OCI-LY3 (cell line): Measurements from ENCODE around the gene NDUFS6.

Source experiments
- H2AFZ ChIP-seq: fragments of 200-600, 300-600 bp; shearing (Covaris generic); 2 replicates; pipeline ENCODE4 v1.6.0; 2014; ENCODE audit warnings: antibody characterized with exemption, low read depth, low read length
- H3K27ac ChIP-seq: fragments of 200-600, 300-600 bp; sonication (generic); 2 replicates; pipeline ENCODE4 v1.5.1; 2014; ENCODE audit warnings: mild to moderate bottlenecking, low read length, moderate library complexity, mixed read lengths
- H3K27me3 ChIP-seq: fragments of 200-600, 300-600 bp; sonication (generic); 2 replicates; pipeline ENCODE4 v1.6.1; 2014; ENCODE audit warnings: low read depth, low read length, mixed read lengths
- H3K36me3 ChIP-seq: fragments of 200-600, 300-600 bp; sonication (generic); replicated peaks from 2 replicates; pipeline ENCODE3; 2014; ENCODE audit warnings: low read depth, low read length, mixed read lengths
- H3K4me1 ChIP-seq: fragments of 300-600, 200-600 bp; sonication (generic); 2 replicates; pipeline ENCODE4 v1.6.1; 2014; ENCODE audit warnings: low read length, mixed read lengths
- H3K4me2 ChIP-seq: fragments of 200-600, 300-600 bp; sonication (generic); 2 replicates; pipeline ENCODE4 v1.6.1; 2014; ENCODE audit warnings: low read length, mixed read lengths
- H3K4me3 ChIP-seq: fragments of 300-600, 200-600 bp; sonication (generic); 2 replicates; pipeline ENCODE4 v1.5.1; 2014; ENCODE audit warnings: antibody characterized with exemption, mild to moderate bottlenecking, low read length, moderate library complexity
- H3K79me2 ChIP-seq: fragments of 300-600, 200-600 bp; shearing (Covaris generic); 2 replicates; pipeline ENCODE4 v1.6.1; 2014; ENCODE audit warnings: mild to moderate bottlenecking, low read length, mixed read lengths
- H3K9ac ChIP-seq: fragments of 300-600, 200-600 bp; shearing (Covaris generic); 2 replicates; pipeline ENCODE4 v1.6.0; 2014; ENCODE audit warnings: mild to moderate bottlenecking, low read length, moderate library complexity
- H3K9me3 ChIP-seq: fragments of 200-600, 300-600 bp; shearing (Covaris generic); 2 replicates; pipeline ENCODE4 v1.6.1; 2014; ENCODE audit warnings: low read length, mixed read lengths; ENCODE audit not compliant: insufficient read depth
- H4K20me1 ChIP-seq: fragments of 200-600, 300-600 bp; sonication (generic); 2 replicates; pipeline ENCODE4 v1.6.1; 2016; ENCODE audit warnings: low read length, mixed read lengths; ENCODE audit not compliant: insufficient read depth
- CTCF ChIP-seq: fragments of 200-600, 300-600 bp; sonication (generic); IDR thresholded peaks from 2 replicates; pipeline ENCODE4 v1.5.1; 2014; ENCODE audit warnings: antibody characterized with exemption, low read length, low read depth
- EZH2phosphoT487 ChIP-seq: fragments of 200-600 bp; shearing (Covaris generic); IDR thresholded peaks from 2 replicates; pipeline ENCODE4 v1.6.1; 2018; ENCODE audit warnings: antibody characterized with exemption, mixed run types, low read depth

NDUFS6 gene

DNA sequence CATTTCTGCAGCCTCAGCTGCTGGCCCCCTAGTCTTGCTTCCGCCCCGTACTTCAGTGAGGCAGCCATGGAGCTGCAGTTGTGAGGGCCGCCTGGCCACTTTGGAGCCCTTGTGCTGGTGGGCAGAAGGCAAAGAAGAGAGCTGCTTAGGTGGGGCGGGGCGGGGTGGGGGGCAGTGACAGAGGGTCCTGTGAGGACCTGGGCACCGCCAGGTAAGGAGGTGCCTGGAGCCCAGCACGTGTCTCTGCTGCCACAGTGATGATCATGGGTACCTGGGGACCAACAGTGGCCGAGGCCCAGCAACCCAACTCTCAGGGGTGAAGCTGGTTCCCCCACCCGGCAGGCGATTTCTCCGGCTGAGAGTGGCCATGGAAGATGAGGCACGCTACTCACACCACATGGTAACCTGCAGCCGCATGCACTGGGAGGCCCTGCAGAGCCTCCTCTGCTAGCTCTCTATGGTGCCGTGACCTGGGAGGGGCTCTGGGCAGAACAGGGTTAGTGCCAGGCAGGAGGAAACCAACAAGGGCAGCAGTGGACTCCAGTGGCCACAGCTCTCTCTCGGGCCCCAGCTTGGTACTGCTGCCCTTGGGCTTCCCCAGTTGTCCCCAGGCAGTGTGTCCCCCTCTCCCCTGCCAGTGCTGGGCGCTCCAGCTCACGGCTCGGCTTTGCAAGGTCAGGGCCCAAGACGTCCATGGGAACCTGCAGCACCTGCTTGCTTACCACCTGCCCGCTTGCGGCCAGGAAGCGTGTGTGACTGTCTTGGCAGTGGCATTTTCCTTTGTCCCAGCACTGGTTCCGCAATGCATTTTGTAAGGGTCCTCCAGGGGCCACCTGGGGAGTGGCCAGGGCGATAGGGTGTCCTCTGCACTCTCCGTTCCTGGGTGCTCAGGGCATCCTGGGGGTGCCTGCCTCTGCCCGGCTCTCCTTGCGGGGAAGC, 24.0 kb downstream of the NDUFS6 start:
- Histone ChIP-seq H3K4me1 (no peaks in the 10 kb centered on the region), H3K27ac (no peak overlapping the region), H3K36me3 (peaks cover 9% of the 10 kb centered on the region), H3K9me3 (no peaks in the 10 kb centered on the region), H2AFZ (no peak overlapping the region), H3K27me3 (no peaks in the 10 kb centered on the region), H3K4me3 (no peak overlapping the region), H3K9ac (no peak overlapping the region), H3K79me2 (no peaks in the 10 kb centered on the region), H3K4me2 (no peak overlapping the region), H4K20me1 (no peaks in the 10 kb centered on the region)
- no peak for TF ChIP-seq EZH2phosphoT487
- TF ChIP-seq CTCF: no peak

GRCh38 chr5:1826235-1826980, 25.2 kb downstream of the NDUFS6 start:
- Histone ChIP-seq H3K36me3 (peaks cover 4% of the 10 kb centered on the region), H3K9me3 (no peaks in the 10 kb centered on the region)
- no peak for TF ChIP-seq CTCF
- TF ChIP-seq EZH2phosphoT487: no peak

DNA sequence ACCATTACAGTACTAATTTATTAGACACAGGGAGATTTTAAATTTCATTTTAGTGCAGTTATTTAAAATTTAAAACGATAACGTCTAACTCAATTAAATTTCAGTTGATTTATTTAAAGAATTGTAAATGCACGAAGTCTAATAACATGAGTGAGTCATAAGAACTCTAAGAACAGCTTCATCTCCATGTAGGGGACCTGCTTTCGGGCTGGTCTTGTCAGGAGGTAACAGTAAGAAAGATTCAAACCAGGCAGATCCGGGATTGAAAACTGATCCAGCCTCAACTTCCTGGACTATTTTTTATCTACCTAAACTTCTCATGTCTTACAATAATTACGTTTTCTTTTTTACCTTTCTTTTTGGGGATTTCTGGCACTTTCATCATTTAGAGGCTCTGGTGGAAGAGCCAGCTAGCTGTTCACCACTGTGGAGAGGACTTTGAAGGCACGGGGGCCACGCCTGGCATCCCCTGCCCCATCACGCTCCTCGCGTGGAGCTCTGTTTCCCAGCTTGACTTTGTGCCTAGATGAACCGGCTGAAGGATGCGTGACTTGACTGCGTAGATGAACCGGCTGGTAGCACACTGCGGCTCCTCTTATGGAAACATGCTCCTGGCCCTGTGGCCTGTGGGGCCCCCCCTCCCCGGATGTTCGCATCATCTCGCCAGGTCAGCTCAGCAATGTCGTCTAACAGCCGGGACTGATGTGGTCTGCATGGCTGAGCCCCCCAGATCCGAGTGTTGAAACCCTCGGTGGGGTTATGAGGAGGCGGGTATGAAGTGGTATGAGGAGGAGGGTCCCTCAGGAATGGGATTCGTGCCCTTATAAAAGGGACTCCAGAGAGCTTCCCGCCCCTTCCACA, 26.0 kb downstream of the NDUFS6 start:
- H4K20me1 ChIP-seq: no peaks in the 10 kb centered on the region
- H3K4me3 ChIP-seq: no peak overlapping the region
- H3K36me3 ChIP-seq: peaks cover 2% of the 10 kb centered on the region
- no peak overlapping the region for H3K27ac ChIP-seq
- H3K4me1 ChIP-seq: no peaks in the 10 kb centered on the region
- TF ChIP-seq EZH2phosphoT487: no peak
- TF ChIP-seq CTCF: no peak
- H3K4me2 ChIP-seq: no peak overlapping the region
- H3K9ac ChIP-seq: no peak overlapping the region
- no peaks in the 10 kb centered on the region for H3K79me2 ChIP-seq
- no peaks in the 10 kb centered on the region for H3K9me3 ChIP-seq
- H3K27me3 ChIP-seq: no peaks in the 10 kb centered on the region
- no peak overlapping the region for H2AFZ ChIP-seq

More at GRCh38 chr5:1826235-1826980, 25.2 kb downstream of the NDUFS6 start:
- Histone ChIP-seq H3K4me3 (no peak overlapping the region), H3K79me2 (no peaks in the 10 kb centered on the region), H3K4me1 (no peaks in the 10 kb centered on the region), H3K27ac (no peak overlapping the region), H3K4me2 (no peak overlapping the region), H3K27me3 (no peaks in the 10 kb centered on the region), H3K9ac (no peak overlapping the region), H2AFZ (no peak overlapping the region), H4K20me1 (no peaks in the 10 kb centered on the region)
